Renal cortical epithelial cell (primary cell): ENCODE data around the gene ASPG. TPM values are rescaled to one million over a fixed set of nuclear protein-coding genes. Genes with fewer than 3 reads are reported as not detected.
"Not testable (repeated sequence)": the region's sequence is repeated elsewhere in the genome, so short reads cannot be mapped to it uniquely, and the experiment has no call there.

Experiments used
- DNase-seq: peaks from one replicate; pipeline ENCODE4 v3.0.0-alpha.2; 2011; ENCODE audit warnings: low read depth
- total RNA-seq: library from RNA; depleted of rRNA; stranded (reverse); fragments of >200 nt; gene quantifications from 2 replicates; pipeline ENCODE4 v1.2.3, GENCODE V29; 2014

The ASPG gene
- total RNA-seq, 1 donor from 2014 or later: 0.89 TPM

GRCh38 chr14:104147346-104148125 lies 62.0 kb downstream of the ASPG start:
- no peak for DNase-seq

- no peak for DNase-seq
Measured at GRCh38 chr14:104148433-104149277, 63.2 kb downstream of the ASPG start.

- DNase-seq: no peak
Measured at GRCh38 chr14:104149278-104149595, 63.7 kb downstream of the ASPG start.

DNA sequence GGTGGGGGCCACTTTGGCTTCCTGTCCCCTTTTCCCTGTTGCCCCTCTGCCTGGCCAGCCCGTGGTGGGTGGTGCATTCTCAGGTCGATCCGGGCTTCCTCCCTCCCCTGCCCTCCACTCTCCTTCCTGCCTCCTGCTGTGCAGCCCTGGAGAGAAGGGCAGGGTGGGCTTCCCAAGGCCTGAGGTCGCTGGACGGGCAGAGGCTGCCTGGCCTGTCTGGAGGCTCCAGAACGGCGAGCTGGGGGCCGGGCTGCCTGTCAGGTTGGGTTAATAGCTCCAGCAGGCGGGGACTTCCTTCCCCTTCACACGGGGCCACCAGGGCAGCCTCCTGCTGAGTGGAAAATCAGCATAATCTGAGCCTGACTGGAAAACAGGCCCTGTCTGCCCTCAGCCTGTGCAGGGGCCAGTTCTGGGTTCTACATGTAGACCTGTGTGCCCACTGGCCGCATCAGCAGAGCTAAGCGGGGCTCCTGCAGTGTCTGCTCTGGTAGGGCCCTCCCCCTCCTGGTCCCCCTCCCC lies 64.2 kb downstream of the ASPG start:
- no peak for DNase-seq

DNA sequence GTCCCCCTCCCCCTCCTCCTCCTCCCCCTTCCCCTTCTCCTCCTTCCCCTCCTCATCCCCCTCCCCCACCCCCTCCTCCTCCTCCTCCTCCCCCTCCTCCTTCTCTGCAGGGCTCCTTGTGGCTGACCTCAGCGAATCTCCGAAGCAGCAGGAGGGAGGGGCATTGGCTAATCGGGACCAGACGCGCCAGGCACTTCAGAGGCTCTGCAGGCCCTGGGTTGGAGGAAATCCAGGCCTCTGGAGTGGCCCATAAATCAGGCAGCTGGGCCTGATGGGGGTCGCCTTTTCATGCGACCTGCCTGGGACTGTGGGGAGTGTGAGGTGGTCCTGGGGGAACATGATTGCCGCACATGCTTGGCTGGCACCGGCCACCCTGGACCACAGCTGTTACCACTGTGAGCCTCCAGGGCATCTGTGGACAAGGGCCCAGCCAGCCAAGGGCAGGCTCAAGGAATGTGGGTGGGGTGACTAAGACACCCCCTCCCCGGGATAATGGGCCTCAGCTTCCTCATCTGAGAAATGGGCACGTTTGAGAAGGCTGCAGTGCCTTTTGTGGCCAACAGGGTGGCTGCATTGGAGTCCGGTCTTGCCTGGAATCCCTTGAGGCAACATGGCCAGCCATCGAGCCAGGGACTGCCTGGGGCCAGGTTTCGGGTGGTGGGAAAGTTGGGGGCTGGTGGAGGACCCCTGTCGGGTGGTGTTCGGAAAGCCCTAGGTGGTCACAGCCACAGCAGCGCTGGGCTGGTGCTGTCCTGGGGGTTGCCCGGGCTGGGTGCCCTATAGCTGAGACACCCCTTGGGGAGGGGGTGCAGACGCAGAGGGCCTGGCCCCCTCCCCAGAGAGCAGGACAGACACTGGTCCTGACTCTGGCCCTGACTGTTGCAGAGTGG lies 64.9 kb downstream of the ASPG start:
- DNase-seq: no peak

- DNase-seq: no peak
Measured at GRCh38 chr14:104151026-104151381, 65.5 kb downstream of the ASPG start.

- DNase-seq: no peak
Measured at GRCh38 chr14:104151566-104152245, 66.2 kb downstream of the ASPG start.

GRCh38 chr14:104152246-104152575 lies 66.7 kb downstream of the ASPG start:
- DNase-seq: no peak

GRCh38 chr14:104152686-104153393 lies 67.3 kb downstream of the ASPG start:
- DNase-seq: no peak

DNA sequence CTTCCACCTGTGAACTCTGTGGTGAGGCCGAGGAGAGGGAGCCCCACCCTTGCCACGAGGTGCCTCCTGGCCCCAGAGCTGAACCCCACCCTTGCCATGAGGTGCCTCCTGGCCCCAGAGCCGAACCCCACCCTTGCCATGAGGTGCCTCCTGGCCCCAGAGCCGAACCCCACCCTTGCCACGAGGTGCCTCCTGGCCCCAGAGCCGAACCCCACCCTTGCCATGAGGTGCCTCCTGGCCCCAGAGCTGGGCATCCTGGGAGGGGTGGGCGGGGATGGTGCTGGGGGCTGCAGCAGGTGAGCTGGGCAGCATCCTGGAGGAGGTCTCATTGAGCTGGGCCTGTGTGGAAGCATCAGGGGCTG lies 67.9 kb downstream of the ASPG start:
- DNase-seq: not testable (repeated sequence)

- DNase-seq: no peak
Measured at GRCh38 chr14:104154246-104154645, 68.7 kb downstream of the ASPG start.

DNA sequence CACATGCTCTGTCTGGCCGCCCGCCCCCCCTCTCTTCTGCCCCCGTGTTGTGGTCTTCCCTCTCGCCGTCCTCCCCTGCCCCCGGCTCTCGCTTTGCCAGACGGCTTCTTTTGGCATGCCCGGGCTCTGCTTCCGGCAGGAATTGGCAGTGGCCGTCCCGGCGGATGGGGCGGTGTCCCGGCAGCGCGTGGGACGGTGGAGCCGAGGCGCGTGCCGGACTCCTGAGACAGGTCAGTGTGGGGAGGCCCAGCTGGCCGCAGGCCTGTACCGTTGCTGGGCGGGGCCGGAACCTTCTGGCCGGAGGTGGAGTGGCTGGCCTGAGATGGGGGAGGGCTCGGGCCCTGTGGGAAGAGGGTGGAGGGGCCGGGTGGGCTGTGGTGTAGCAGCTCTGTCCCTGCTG lies 70.0 kb downstream of the ASPG start:
- no peak for DNase-seq

DNA sequence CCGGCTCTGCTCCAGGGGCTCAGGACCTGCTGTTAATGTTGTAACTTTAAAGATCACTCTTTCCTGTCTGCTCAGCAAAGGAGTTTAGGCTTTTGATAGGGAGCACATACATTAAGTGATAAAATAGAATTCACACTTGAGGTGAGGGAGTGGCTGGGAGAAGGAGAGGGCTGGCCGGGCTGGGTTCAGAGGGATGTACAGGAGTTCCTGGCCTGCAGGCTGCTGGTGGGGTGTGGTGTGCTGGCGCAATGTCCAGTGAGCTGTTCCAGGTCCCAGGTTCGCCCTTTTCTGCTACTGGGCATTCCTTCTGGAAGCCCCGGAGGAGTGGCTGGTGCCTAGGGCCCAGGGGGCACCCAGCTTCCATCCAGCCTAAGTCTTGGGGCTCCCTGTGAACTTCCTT lies 70.6 kb downstream of the ASPG start:
- no peak for DNase-seq

DNA sequence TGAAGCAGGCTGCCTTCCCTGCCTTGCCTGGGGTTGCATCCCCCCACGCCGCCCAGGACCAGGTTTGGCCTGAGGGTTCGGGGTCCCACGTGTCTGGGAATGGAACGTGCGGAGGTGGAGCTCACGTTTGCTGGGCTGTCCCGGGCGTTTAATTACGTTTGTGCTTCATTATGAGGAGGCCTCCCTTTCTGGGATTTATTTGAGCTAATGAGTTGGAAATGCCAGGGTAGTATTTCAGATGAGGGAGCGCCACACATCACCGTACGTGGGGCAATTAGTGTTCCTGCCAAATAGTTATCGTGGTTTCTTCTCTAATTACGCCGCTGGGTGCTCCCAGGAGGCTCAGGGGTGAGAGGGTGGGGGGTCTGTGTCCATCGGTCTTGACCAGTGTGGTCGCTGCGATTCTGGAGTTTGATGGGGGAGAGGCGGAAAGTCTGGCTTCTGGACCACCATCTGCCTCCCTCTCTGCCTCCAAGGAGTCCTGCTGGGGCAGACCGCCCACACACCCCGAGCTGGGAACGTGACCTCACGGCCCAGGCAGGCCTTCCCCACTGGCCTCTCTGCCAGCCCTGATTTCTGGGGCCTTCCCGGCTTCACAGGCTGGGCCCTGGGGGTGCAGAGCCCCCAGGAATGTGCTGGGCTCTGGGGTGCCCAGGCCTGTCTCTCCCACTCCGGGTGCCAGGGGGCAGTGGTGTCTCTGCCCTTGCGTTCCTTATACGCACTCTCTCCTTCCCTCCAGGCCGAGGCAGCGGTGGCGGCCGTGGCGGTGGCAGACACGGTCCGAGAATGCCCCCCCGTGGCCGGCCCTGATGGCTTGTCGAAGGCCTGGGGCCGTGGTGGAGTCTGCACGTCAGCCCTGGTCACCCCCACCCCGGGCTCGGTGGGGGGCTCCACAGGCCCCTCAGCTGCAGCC lies 71.8 kb downstream of the ASPG start:
- DNase-seq: no peak

- no peak for DNase-seq
Measured at GRCh38 chr14:104158827-104159798, 73.6 kb downstream of the ASPG start.

DNA sequence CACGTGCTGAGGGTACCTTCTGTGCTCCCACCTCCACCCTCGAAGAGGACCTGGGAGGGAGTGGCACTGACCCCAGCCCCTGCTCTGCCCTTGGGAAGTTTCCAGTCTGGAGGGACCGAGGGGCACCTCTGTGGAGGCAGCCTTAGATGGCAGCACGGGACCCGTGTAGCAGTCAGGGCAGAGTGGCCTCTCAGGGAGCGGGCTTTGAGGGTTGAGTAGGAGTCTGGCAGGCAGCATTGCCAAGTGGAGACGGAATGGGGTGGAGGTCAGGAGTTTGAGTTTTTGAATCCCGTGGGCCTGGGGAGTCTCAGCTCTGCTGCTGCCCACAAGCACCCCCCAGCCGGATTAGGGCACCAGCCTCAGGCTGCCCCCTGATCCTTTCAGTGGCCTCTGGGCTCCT lies 74.5 kb downstream of the ASPG start:
- no peak for DNase-seq

GRCh38 chr14:104161602-104162367 lies 76.3 kb downstream of the ASPG start:
- DNase-seq: no peak

DNA sequence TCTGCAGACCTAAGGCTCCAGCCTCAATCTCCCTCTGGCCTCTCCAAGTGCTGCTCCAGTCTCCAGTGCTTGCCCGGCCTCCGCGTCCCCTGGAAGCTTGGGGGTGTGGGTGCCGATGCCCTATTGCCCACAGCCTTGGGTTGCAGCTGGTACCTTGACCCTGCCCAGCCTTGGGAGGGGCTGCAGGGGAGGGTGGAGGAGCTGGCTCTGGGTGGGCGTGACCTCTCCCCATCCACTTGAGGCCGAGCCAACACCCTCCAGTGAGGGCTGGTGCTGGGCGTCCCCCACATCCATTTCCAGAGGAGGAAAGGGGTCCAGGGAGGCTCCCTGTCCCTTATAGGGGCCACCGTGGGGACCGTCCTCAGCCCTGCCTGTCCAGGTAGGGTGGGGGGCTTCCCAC lies 77.0 kb downstream of the ASPG start:
- no peak for DNase-seq
